Body of pancreas (tissue), 4 donors: ENCODE results near the gene WDR5. TPM values are rescaled to one million over a fixed set of nuclear protein-coding genes. Genes with fewer than 3 reads are reported as not detected.
A peak's percentile ranks its signal among the peaks of the same experiment; 100 is the strongest.

Experiments
- ATAC-seq: fragments of 150-250 bp; one replicate; pipeline ENCODE4 v1.9.1; 2016
- DNase-seq, 4 donors: peaks; one replicate each; pipeline ENCODE4 v3.0.0-alpha.2; 2019
- H3K27ac ChIP-seq, 4 donors: fragments of 200-600 bp; sonication (generic); 1 replicate in 3 of 4; 2 replicates in 1 of 4; pipeline versions ENCODE4 v1.5.1 to v1.6.1; 2016 to 2019; ENCODE audit warnings: mild to moderate bottlenecking in 1 of 4, mixed read lengths in 1 of 4, moderate library complexity in 1 of 4
- H3K27me3 ChIP-seq, 2 donors: fragments of 200-600 bp; sonication (generic); one replicate each; pipeline ENCODE4 v1.6.0; 2016; ENCODE audit warnings: mild to moderate bottlenecking in 1 of 2
- H3K36me3 ChIP-seq, 2 donors: fragments of 200-600 bp; sonication (generic); replicated peaks in 1 of 2; 2 replicates each; pipeline ENCODE4 v1.5.1; 2016; ENCODE audit warnings: low read depth in 2 of 2; ENCODE audit not compliant: insufficient read depth in 1 of 2
- H3K4me1 ChIP-seq: fragments of 200-600 bp; sonication (generic); one replicate; pipeline ENCODE4 v1.6.0; 2016
- H3K4me3 ChIP-seq, 2 donors: fragments of 200-600 bp; sonication (generic); 1 replicate in 1 of 2; 2 replicates in 1 of 2; pipeline ENCODE4 v1.5.1; 2016 to 2019
- H3K9me3 ChIP-seq, 3 donors: fragments of 200-600 bp; sonication (generic); 1 replicate in 2 of 3; 2 replicates in 1 of 3; pipeline ENCODE4 v1.5.1; 2016
- CTCF ChIP-seq, 7 experiments: fragments of 450-650 bp in 4 of 7; fragments of 200-600 bp in 3 of 7; sonication (generic) in 3 of 7; IDR thresholded peaks; one replicate each; pipeline ENCODE4 v1.5.1; 2016 to 2019; ENCODE audit warnings: antibody characterized with exemption in 7 of 7
- POLR2A ChIP-seq, 3 donors: fragments of 450-650 bp; IDR thresholded peaks; one replicate each; pipeline ENCODE4 v1.6.1; 2016; ENCODE audit warnings: antibody characterized with exemption in 3 of 3, mild to moderate bottlenecking in 2 of 3
- WGBS, 2 donors: methylation state at CpG; one replicate each; pipeline ENCODE4 v1.1.5; 2017; 5-methylcytosine and 5-hydroxymethylcytosine counted together
- intact Hi-C: fragments of 100-400 bp; cut with DNase I; formaldehyde crosslinking; loops from one replicate; pipeline ENCODE4 v1.15.1; 2023
- total RNA-seq, 2 donors: library from RNA; depleted of rRNA; stranded (reverse); fragments of >200 nt; gene quantifications; one replicate each; pipeline ENCODE4 v1.1.0, GENCODE V29; 2016

The WDR5 gene
- total RNA-seq, 2 donors from 2014 or later = 12.5 to 19.1 TPM

GRCh38 chr9:134175808-134176598 lies 40.1 kb downstream of the WDR5 start:
- no peak for TF ChIP-seq POLR2A (IDR thresholded peaks at IDR 0.05)
- TF ChIP-seq CTCF (IDR thresholded peaks at IDR 0.05) = peak in 1 of 7 experiments; percentile 22
- no peak for ATAC-seq
- Histone ChIP-seq H3K9me3 (no peaks in the 10 kb centered on the region), H3K4me3 (no peak overlapping the region), H3K27me3 (no peaks in the 10 kb centered on the region), H3K36me3 (no peaks in the 10 kb centered on the region), H3K4me1 (peaks cover 9% of the 10 kb centered on the region), H3K27ac (no peak overlapping the region)
- DNase-seq = no peak
- intact Hi-C loops = loop anchor here (10.0 kb wide), 1 partner anchor 559 kb away; no protein-coding TSS in a partner anchor
- 34 to 70% methylated on average over 6 to 34 of the region's 35 CpGs for WGBS, 2 donors

- no peak overlapping the region for H3K27ac ChIP-seq
- H3K36me3 ChIP-seq = no peaks in the 10 kb centered on the region
- no peaks in the 10 kb centered on the region for H3K27me3 ChIP-seq
- intact Hi-C loops = loop anchor here (10.0 kb wide), 1 partner anchor 558 kb away; no protein-coding TSS in a partner anchor
- TF ChIP-seq CTCF (IDR thresholded peaks at IDR 0.05) (no peak), POLR2A (IDR thresholded peaks at IDR 0.05) (no peak)
- DNase-seq (no peak), ATAC-seq (no peak)
- no peaks in the 10 kb centered on the region for H3K9me3 ChIP-seq
- peaks cover 9% of the 10 kb centered on the region for H3K4me1 ChIP-seq
- H3K4me3 ChIP-seq = no peak overlapping the region
- WGBS, 2 donors = 36 to 38% methylated on average over 6 of the region's 6 CpGs
Observed at GRCh38 chr9:134176599-134176968, 40.7 kb downstream of the WDR5 start.

GRCh38 chr9:134177186-134177585 lies 41.3 kb downstream of the WDR5 start:
- no peak overlapping the region for H3K27ac ChIP-seq
- no peak for DNase-seq
- H3K4me3 ChIP-seq = no peak overlapping the region
- H3K9me3 ChIP-seq = no peaks in the 10 kb centered on the region
- TF ChIP-seq POLR2A (IDR thresholded peaks at IDR 0.05) (no peak), CTCF (IDR thresholded peaks at IDR 0.05) (no peak)
- H3K27me3 ChIP-seq = no peaks in the 10 kb centered on the region
- intact Hi-C loops = loop anchor here (10.0 kb wide), 1 partner anchor 558 kb away; no protein-coding TSS in a partner anchor
- H3K4me1 ChIP-seq = peaks cover 9% of the 10 kb centered on the region
- ATAC-seq = no peak
- H3K36me3 ChIP-seq = no peaks in the 10 kb centered on the region
- WGBS, 2 donors = 32% methylated on average over 10 of the region's 17 CpGs; no CpG with 5 or more reads in 1 of the 2 donors

- no peaks in the 10 kb centered on the region for H3K27me3 ChIP-seq
- WGBS, 2 donors = 68 to 73% methylated on average over 23 of the region's 28 CpGs
- no peak for ATAC-seq
- no peaks in the 10 kb centered on the region for H3K9me3 ChIP-seq
- intact Hi-C loops = loop anchor here (10.0 kb wide), 1 partner anchor 557 kb away; no protein-coding TSS in a partner anchor
- H3K4me3 ChIP-seq = no peak overlapping the region
- peak in 1 of 4 donors; percentile 9 for DNase-seq
- no peaks in the 10 kb centered on the region for H3K36me3 ChIP-seq
- no peak for TF ChIP-seq POLR2A (IDR thresholded peaks at IDR 0.05)
- H3K27ac ChIP-seq = no peak overlapping the region
- peaks cover 9% of the 10 kb centered on the region for H3K4me1 ChIP-seq
Observed at GRCh38 chr9:134177624-134178393, 41.9 kb downstream of the WDR5 start.

GRCh38 chr9:134178394-134178767 lies 42.5 kb downstream of the WDR5 start:
- no peak for DNase-seq
- intact Hi-C loops = loop anchor here (10.0 kb wide), 1 partner anchor 556 kb away; no protein-coding TSS in a partner anchor
- no peak overlapping the region for H3K27ac ChIP-seq
- H3K9me3 ChIP-seq = no peaks in the 10 kb centered on the region
- ATAC-seq = no peak
- TF ChIP-seq CTCF (IDR thresholded peaks at IDR 0.05) = no peak
- TF ChIP-seq POLR2A (IDR thresholded peaks at IDR 0.05) = no peak
- H3K4me1 ChIP-seq = peaks cover 9% of the 10 kb centered on the region
- H3K4me3 ChIP-seq = no peak overlapping the region
- H3K27me3 ChIP-seq = no peaks in the 10 kb centered on the region
- 60 to 63% methylated on average over 6 to 7 of the region's 9 CpGs for WGBS, 2 donors
- H3K36me3 ChIP-seq = no peaks in the 10 kb centered on the region
